Right forelimb (tissue), 1 donor: ENCODE measurements around the gene DBP.
"Not testable (repeated sequence)": the region's sequence is repeated elsewhere in the genome, so short reads cannot be mapped to it uniquely, and the experiment has no call there.

Source experiments
- DNase-seq: peaks from one replicate; pipeline ENCODE4 v3.0.0-alpha.2; 2018

Gene DBP

GRCh38 chr19:48665786-48666185 is 28.6 kb upstream of the DBP start:
- no peak for DNase-seq

DNA sequence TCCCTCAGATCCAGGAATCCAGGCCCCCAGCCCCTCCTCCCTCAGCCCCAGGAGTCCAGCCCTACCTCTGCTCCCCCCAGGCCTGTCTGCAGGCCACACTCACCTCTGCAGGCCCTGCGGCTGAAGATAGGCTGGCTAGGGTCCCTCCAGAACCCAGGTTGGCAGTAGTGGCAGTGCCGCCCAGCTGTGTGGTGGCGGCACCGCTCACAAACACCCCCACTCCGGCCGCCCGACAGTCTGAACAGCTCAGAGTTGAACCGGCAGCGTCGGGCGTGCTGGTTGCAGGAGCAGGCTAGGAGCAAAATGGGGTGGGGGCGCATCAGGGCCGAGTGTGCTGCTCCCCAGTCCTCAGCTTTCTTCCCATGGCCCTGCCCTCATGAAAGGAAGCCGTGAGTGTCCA is 27.3 kb upstream of the DBP start:
- DNase-seq, result no peak

GRCh38 chr19:48663667-48664066 is 26.5 kb upstream of the DBP start:
- DNase-seq, result no peak

- DNase-seq, result no peak
Measured at GRCh38 chr19:48661711-48662090, 24.5 kb upstream of the DBP start.

GRCh38 chr19:48660852-48661710 is 23.9 kb upstream of the DBP start:
- DNase-seq, result peak; percentile 82

DNA sequence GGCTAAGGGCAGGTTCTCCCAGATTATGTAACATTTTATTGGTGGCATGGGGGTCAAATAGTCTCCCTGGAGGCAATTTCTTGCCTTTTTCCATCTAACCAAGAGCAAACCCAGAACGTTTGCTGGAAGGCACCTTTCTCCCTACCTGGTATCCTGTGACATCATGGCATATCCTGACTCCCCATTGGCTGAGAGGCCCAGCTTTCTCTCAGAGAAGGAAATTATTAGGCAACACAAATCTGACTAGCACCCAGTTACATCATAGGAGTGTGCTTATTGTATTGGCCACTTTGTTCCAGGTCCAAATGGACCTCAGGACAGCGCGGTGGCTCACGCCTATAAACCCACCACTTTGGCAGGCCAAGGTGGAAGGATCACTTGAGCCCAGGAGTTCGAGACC is 22.6 kb upstream of the DBP start:
- no peak for DNase-seq

GRCh38 chr19:48658483-48658882 is 21.3 kb upstream of the DBP start:
- no peak for DNase-seq

- DNase-seq, result not testable (repeated sequence)
Measured at GRCh38 chr19:48657828-48658227, 20.6 kb upstream of the DBP start.

DNA sequence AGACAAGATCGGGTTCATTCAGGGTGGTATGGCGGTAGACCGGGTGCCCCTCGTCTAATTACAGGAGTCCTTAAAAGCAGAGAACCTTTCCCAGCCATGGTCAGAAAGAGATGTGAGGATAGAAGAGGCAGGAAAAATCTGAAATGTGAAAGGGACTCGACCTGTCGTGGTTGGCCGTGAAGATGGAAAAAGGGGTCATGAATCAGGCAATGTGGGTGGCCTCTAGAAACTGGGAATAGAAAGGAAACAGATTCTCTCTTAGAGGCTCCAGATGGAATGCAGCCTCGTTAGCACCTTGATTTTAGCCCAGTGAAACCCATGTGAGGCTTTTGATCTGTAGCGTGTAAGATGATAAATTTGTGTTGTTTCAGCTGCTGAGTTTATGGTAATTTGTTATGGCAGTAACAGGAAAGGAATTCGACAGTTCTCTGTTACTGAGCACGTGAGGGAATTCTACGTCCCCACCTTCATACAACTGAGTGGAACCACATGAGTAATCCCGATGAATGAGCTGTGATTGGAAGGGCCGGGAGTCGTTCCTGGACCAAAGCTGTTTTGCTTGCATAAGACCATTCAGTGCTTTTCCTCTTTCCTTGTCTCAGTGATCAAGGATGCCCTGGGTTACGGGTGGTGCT is 19.8 kb upstream of the DBP start:
- DNase-seq, result no peak

GRCh38 chr19:48654299-48655059 is 17.3 kb upstream of the DBP start:
- peak; percentile 77 for DNase-seq

GRCh38 chr19:48651683-48652048 is 14.5 kb upstream of the DBP start:
- DNase-seq, result no peak

DNA sequence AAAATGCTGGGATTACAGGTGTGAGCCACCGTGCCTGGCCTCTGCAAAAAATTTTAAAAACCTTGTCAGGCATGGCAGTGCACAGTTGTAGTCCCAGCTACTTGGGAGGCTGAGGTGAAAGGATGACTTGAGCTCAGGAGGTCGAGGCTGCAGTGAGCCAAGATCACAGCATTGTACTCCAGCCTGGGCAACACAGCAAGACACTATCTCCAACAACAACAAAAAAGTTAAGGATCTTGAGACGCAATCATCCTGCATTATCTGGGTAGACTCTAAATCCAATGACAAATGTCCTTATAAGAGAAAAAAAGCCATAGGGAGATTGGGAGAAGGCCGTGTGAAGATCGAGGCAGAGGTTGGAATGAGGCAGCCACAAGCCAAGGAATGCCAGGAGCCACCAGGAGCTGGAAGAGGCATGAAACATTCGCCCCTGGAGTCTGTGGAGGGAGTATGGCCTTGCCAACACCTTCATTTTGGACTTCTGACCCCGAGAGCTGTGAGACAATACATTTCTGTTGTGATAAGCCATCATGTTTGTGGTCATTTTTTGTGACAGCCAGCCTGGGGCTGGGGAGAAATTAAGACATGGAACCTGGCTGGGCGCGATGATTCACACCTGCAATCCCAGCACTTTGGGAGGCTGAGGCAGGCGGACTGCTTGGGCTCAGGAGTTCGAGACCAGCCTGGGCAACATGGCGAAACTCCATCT is 13.9 kb upstream of the DBP start:
- no peak for DNase-seq

- no peak for DNase-seq
Measured at GRCh38 chr19:48648134-48648533, 11.0 kb upstream of the DBP start.

DNA sequence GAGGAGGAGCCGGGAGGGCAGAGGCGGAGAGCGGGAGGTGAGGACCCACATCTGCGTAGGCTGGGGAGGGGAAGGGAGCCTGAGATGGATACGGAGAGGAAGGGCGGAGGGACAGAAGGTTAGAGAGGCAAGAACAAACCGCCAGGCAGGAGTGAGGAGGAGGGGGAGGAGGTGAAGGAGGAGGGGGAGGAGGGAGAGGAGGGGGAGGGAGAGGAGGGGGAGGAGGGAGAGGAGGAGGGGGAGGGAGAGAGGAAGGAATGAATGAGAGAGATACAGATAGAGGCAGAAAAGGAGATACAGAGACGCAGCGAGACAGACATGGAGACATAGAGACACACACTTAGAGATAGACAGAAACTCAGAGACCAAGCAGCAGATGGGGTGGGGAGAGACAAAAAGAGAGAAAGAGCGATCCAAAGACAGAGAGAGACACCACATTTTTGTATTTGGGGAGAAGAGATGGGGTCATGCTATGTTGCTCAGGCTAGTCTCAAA is 9.6 kb upstream of the DBP start:
- no peak for DNase-seq

GRCh38 chr19:48646001-48646721 is 9.0 kb upstream of the DBP start, which contains the start of gene CA11:
TSS of gene CA11 (minus strand) at chr19:48646187. CDS start at chr19:48645632, 555 bp downstream.
- peak; percentile 94 for DNase-seq

DNA sequence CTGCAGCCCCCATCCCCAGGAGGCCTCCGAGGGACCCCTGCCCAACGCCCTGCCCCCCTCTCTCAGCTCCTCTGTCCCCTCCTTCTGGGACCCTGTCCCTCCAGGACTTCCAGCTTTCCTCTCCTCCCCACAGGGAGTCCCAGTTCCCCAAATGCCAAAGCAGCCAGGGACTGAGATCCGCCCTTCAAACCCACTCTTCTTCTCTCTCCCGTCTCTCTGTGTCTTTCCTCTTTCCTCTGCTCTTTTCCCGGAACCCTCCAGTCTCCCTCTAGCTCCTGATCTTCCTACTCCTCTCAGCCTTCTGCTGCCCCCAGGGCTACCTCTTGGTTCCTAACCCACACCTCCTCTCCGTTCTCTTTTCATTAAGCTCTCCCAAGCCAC is 8.4 kb upstream of the DBP start:
- no peak for DNase-seq

GRCh38 chr19:48644839-48645619 is 7.8 kb upstream of the DBP start:
- peak; percentile 77 for DNase-seq

GRCh38 chr19:48644355-48644754 is 7.2 kb upstream of the DBP start:
- DNase-seq, result no peak

DNA sequence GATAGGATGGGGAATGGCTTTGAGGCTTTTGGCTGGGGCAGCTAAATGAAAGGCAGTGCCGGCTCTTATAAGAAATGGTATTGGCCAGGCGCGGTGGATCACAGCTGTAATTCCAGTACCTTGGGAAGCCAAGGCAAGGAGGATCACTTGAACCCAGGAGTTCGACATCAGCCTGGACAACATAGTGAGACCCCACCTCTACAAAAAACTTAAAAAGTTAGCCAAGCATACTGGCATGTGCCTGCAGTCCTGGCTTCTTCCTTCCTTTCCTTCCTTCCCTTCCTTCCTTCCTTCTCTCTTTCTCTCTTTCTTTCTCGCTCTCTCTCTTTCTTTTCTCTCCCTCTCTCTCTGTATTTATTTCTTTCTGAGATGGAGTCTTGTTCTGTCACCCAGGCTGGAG is 5.7 kb upstream of the DBP start:
- no peak for DNase-seq

- DNase-seq, result no peak
Measured at GRCh38 chr19:48641850-48642249, 4.7 kb upstream of the DBP start.
